H1 (cell line): ENCODE results near the gene SPACA9. TPM values are rescaled to one million over a fixed set of nuclear protein-coding genes. Genes with fewer than 3 reads are reported as not detected.

Experiments used
- CTCF ChIA-PET: fragments of 300-600 bp; sonication (Branson Sonifier 250); formaldehyde crosslinking; loops from one replicate; lab custom pipeline; 2021; ENCODE audit not compliant: partially characterized antibody; lab: Charles Lee
- POLR2A ChIA-PET: fragments of 300-600 bp; sonication (Branson Sonifier 250); formaldehyde crosslinking; loops from one replicate; lab custom pipeline; 2021; ENCODE audit warnings: inconsistent platforms; ENCODE audit not compliant: partially characterized antibody; lab: Charles Lee
- DNase-seq, 2 experiments: peaks; one replicate each; pipeline versions ENCODE4 v3.0.0 to v3.0.0-alpha.2; 2010 to 2022; ENCODE audit warnings: low spot score in 2 of 2, low read depth in 1 of 2, mixed read lengths in 1 of 2
- FAIRE-seq: peaks from 2 replicates; lab custom pipeline; 2011; peaks lifted over from hg19 to GRCh38; lab: Jason Lieb, UNC
- H2AFZ ChIP-seq: 2 replicates; pipeline ENCODE4 v1.8.1; 2012; ENCODE audit warnings: low read length, inconsistent platforms
- H2AK5ac ChIP-seq: 2 replicates; pipeline ENCODE4 v1.6.1; 2013; ENCODE audit warnings: low read depth, low read length
- H2BK120ac ChIP-seq: replicated peaks from 2 replicates; pipeline ENCODE3; 2013; ENCODE audit warnings: low read depth, low read length, inconsistent platforms
- H2BK12ac ChIP-seq: 2 replicates; pipeline ENCODE4 v1.6.1; 2013; ENCODE audit warnings: low read depth, low read length
- H2BK15ac ChIP-seq: 2 replicates; pipeline ENCODE4 v1.6.1; 2013; ENCODE audit warnings: low read length
- H2BK20ac ChIP-seq: 2 replicates; pipeline ENCODE4 v1.6.1; 2013; ENCODE audit warnings: low read length
- H2BK5ac ChIP-seq: 2 replicates; pipeline ENCODE4 v1.6.1; 2013; ENCODE audit warnings: low read depth, low read length
- H3K14ac ChIP-seq: 2 replicates; pipeline ENCODE4 v1.6.1; 2013; ENCODE audit warnings: inconsistent platforms; ENCODE audit not compliant: insufficient read length
- H3K18ac ChIP-seq: 2 replicates; pipeline ENCODE4 v1.6.1; 2013; ENCODE audit warnings: low read length; ENCODE audit errors: extremely low read depth
- H3K23ac ChIP-seq: 2 replicates; pipeline ENCODE4 v1.6.1; 2013; ENCODE audit warnings: inconsistent platforms; ENCODE audit not compliant: insufficient read length
- H3K23me2 ChIP-seq: 2 replicates; pipeline ENCODE4 v1.6.1; 2013; ENCODE audit warnings: low read depth, low read length
- H3K27ac ChIP-seq: 2 replicates; pipeline ENCODE4 v1.6.1; 2011; ENCODE audit warnings: low read depth, low read length, inconsistent platforms
- H3K27me3 ChIP-seq, 4 experiments: replicated peaks in 1 of 4; 1 replicate in 1 of 4; 2 replicates in 3 of 4; pipeline versions ENCODE4 v1.6.1 to v1.8.1; 2011 to 2013; ENCODE audit warnings: low read length in 3 of 4, mild to moderate bottlenecking in 3 of 4, inconsistent platforms in 2 of 4, mixed read lengths in 2 of 4, moderate library complexity in 1 of 4; ENCODE audit not compliant: control insufficient read depth in 3 of 4, insufficient read depth in 3 of 4; ENCODE audit errors: extremely low read depth in 1 of 4
- H3K36me3 ChIP-seq, 4 experiments: 2 replicates each; pipeline versions ENCODE4 v1.6.1 to v1.8.1; 2011 to 2013; ENCODE audit warnings: mild to moderate bottlenecking in 4 of 4, low read length in 3 of 4, moderate library complexity in 2 of 4, control low read depth in 1 of 4, inconsistent platforms in 1 of 4; ENCODE audit not compliant: insufficient read depth in 4 of 4, control insufficient read depth in 2 of 4
- H3K4ac ChIP-seq: replicated peaks from 2 replicates; pipeline ENCODE3; 2013; ENCODE audit warnings: low read length, low read depth, mixed read lengths, inconsistent platforms; ENCODE audit not compliant: insufficient read length
- H3K4me1 ChIP-seq, 4 experiments: replicated peaks in 1 of 4; 1 replicate in 1 of 4; 2 replicates in 3 of 4; pipeline versions ENCODE4 v1.6.1 to v1.8.1; 2011 to 2013; ENCODE audit warnings: low read length in 3 of 4, inconsistent platforms in 2 of 4, mixed read lengths in 1 of 4; ENCODE audit not compliant: insufficient read depth in 4 of 4, control insufficient read depth in 3 of 4
- H3K4me2 ChIP-seq, 2 experiments: 2 replicates each; pipeline versions ENCODE4 v1.6.1 to v1.8.1; 2011 to 2013; ENCODE audit warnings: low read depth in 2 of 2, low read length in 2 of 2, control low read depth in 1 of 2, inconsistent platforms in 1 of 2, mild to moderate bottlenecking in 1 of 2; ENCODE audit not compliant: insufficient read depth in 1 of 2
- H3K4me3 ChIP-seq, 4 experiments: fragments of 200-600, 300-600 bp in 1 of 4; sonication (generic), shearing (Covaris generic), sonication (Bioruptor Twin) in 1 of 4; 2 replicates each; pipeline versions ENCODE4 v1.5.1 to v1.8.1; 2011 to 2016; ENCODE audit warnings: low read length in 4 of 4, low read depth in 3 of 4, control low read depth in 2 of 4, inconsistent platforms in 2 of 4, mild to moderate bottlenecking in 2 of 4, mixed read lengths in 1 of 4, moderate library complexity in 1 of 4; ENCODE audit not compliant: insufficient read depth in 2 of 4; ENCODE audit errors: extremely low read depth in 1 of 4
- H3K56ac ChIP-seq: replicated peaks from 2 replicates; pipeline ENCODE3; 2013; ENCODE audit warnings: low read depth, mild to moderate bottlenecking, mixed read lengths, low read length, inconsistent platforms; ENCODE audit not compliant: insufficient read length
- H3K79me1 ChIP-seq: 2 replicates; pipeline ENCODE4 v1.6.1; 2013; ENCODE audit warnings: low read depth, low read length, control low read depth
- H3K79me2 ChIP-seq, 2 experiments: 2 replicates each; pipeline versions ENCODE4 v1.6.1 to v1.8.1; 2012 to 2013; ENCODE audit warnings: low read length in 2 of 2, mild to moderate bottlenecking in 2 of 2, inconsistent platforms in 1 of 2; ENCODE audit not compliant: insufficient read depth in 2 of 2, control insufficient read depth in 1 of 2
- H3K9ac ChIP-seq, 4 experiments: replicated peaks in 1 of 4; 1 replicate in 1 of 4; 2 replicates in 3 of 4; pipeline versions ENCODE4 v1.6.1 to v1.8.1; 2011 to 2013; ENCODE audit warnings: low read depth in 3 of 4, low read length in 3 of 4, control low read depth in 2 of 4, mild to moderate bottlenecking in 2 of 4, moderate library complexity in 2 of 4, inconsistent platforms in 1 of 4; ENCODE audit errors: extremely low read depth in 1 of 4
- H3K9me3 ChIP-seq, 2 experiments: 2 replicates each; pipeline versions ENCODE4 v1.6.1 to v1.8.1; 2012 to 2013; ENCODE audit warnings: mild to moderate bottlenecking in 2 of 2, moderate library complexity in 2 of 2, control low read depth in 1 of 2, inconsistent platforms in 1 of 2, low read depth in 1 of 2, low read length in 1 of 2, mixed read lengths in 1 of 2; ENCODE audit not compliant: insufficient read depth in 2 of 2
- H4K20me1 ChIP-seq, 2 experiments: replicated peaks in 1 of 2; 2 replicates each; pipeline versions ENCODE3 to v1.8.1; 2011 to 2013; ENCODE audit warnings: inconsistent platforms in 2 of 2, low read length in 2 of 2, mild to moderate bottlenecking in 1 of 2; ENCODE audit not compliant: insufficient read depth in 2 of 2, control insufficient read depth in 1 of 2
- H4K5ac ChIP-seq: 2 replicates; pipeline ENCODE4 v1.6.1; 2013; ENCODE audit warnings: low read length, low read depth, mixed read lengths, inconsistent platforms; ENCODE audit not compliant: insufficient read length
- H4K8ac ChIP-seq: 2 replicates; pipeline ENCODE4 v1.8.0; 2013; ENCODE audit warnings: mild to moderate bottlenecking, moderate library complexity, low read length, inconsistent platforms; ENCODE audit not compliant: insufficient read depth; ENCODE audit errors: extremely low read depth
- H4K91ac ChIP-seq: replicated peaks from 2 replicates; pipeline ENCODE3; 2013; ENCODE audit warnings: low read length, mixed read lengths, inconsistent platforms; ENCODE audit not compliant: insufficient read length
- CTBP2 ChIP-seq: IDR thresholded peaks from 2 replicates; pipeline ENCODE4 v1.7.0; 2011; ENCODE audit warnings: borderline replicate concordance, mild to moderate bottlenecking, moderate library complexity, mixed read lengths, low read length; ENCODE audit not compliant: insufficient read depth, insufficient read length
- E2F6 ChIP-seq: IDR thresholded peaks from 2 replicates; pipeline ENCODE4 v1.6.1; 2012; ENCODE audit warnings: inconsistent platforms
- EGR1 ChIP-seq: IDR thresholded peaks from 2 replicates; pipeline ENCODE4 v1.6.1; 2011; ENCODE audit warnings: low read depth, low read length, borderline replicate concordance
- GABPA ChIP-seq: IDR thresholded peaks from 2 replicates; pipeline ENCODE4 v1.6.1; 2011; ENCODE audit warnings: mild to moderate bottlenecking, low read length, moderate library complexity, borderline replicate concordance; ENCODE audit not compliant: insufficient read depth
- GTF2F1 ChIP-seq: IDR thresholded peaks from 2 replicates; pipeline ENCODE4 v1.6.1; 2012; ENCODE audit warnings: low read depth, low read length, improper control_type of control experiment, borderline replicate concordance
- NRF1 ChIP-seq: IDR thresholded peaks from 2 replicates; pipeline ENCODE4 v1.6.1; 2011; ENCODE audit warnings: mild to moderate bottlenecking, low read depth, low read length, improper control_type of control experiment
- RBBP5 ChIP-seq: IDR thresholded peaks from 2 replicates; pipeline ENCODE4 v1.7.1; 2012; ENCODE audit warnings: low read depth, mild to moderate bottlenecking, inconsistent platforms, low read length, moderate library complexity, borderline replicate concordance
- SIRT6 ChIP-seq: IDR thresholded peaks from one replicate; pipeline ENCODE4 v1.7.1; 2012; ENCODE audit warnings: low read length, inconsistent platforms
- YY1 ChIP-seq: IDR thresholded peaks from 2 replicates; pipeline ENCODE4 v1.6.1; 2011; ENCODE audit warnings: low read depth, mild to moderate bottlenecking, low read length
- ZNF274 ChIP-seq: IDR thresholded peaks from 2 replicates; pipeline ENCODE4 v1.7.0; 2012; ENCODE audit warnings: low read length, borderline replicate concordance; ENCODE audit errors: extremely low read depth
- WGBS, 2 experiments: shearing (Covaris generic) in 1 of 2; methylation state at CpG; one replicate each; pipeline versions ENCODE4 v1.1.6 to v1.1.7; 2013 to 2015; ENCODE audit warnings: low lambda C conversion rate in 2 of 2, mixed read lengths in 2 of 2, inconsistent platforms in 1 of 2, low coverage in 1 of 2, missing lambda C conversion rate in 1 of 2; ENCODE audit not compliant: insufficient replicate concordance in 2 of 2, insufficient coverage in 1 of 2, insufficient read length in 1 of 2; ENCODE audit errors: extremely low coverage in 1 of 2, missing lambda C conversion rate in 1 of 2; 5-methylcytosine and 5-hydroxymethylcytosine counted together
- polyA plus RNA-seq, 7 experiments: library from polyadenylated mRNA; depleted of rRNA in 3 of 7; stranded (reverse) in 5 of 7; unstranded in 2 of 7; fragments of >200 nt in 5 of 7; fragments of 200-250 nt in 2 of 7; gene quantifications; 1 replicate in 5 of 7; 2 replicates in 1 of 7; 4 replicates in 1 of 7; pipeline versions ENCODE4 v1.2.1 to v1.2.3, GENCODE V29; 2011 to 2013; ENCODE audit warnings: missing spikeins in 2 of 7, mixed read lengths in 2 of 7
- total RNA-seq: library from RNA; stranded (reverse); fragmentation: NEBNext Ultra II Directional; extraction: Animal tissue kit (Norgen Biotek cat#: 25700); gene quantifications from 2 replicates; pipeline ENCODE4 v1.2.1, GENCODE V29; 2021
- TF ChIP-seq, protein P1 (sequence below): IDR thresholded peaks from 2 replicates; pipeline ENCODE4 v1.6.1; 2012; ENCODE audit warnings: low read length, inconsistent platforms

The SPACA9 gene
- total and polyA plus RNA-seq, 2 of the 8 experiments (the other 6 are each of a cell fraction or from before 2014, with no cell fraction given), result 0.63 to 1.3 TPM

- Histone ChIP-seq H3K9ac (no peak overlapping the region), H3K4me2 (no peak overlapping the region), H2BK15ac (no peak overlapping the region), H3K79me2 (no peaks in the 10 kb centered on the region; a peak in 1 of 4 replicates), H3K14ac (no peak overlapping the region), H3K9me3 (no peaks in the 10 kb centered on the region), H3K18ac (no peak overlapping the region), H2BK12ac (no peak overlapping the region), H4K91ac (no peak overlapping the region), H3K23ac (no peak overlapping the region), H2BK20ac (no peak overlapping the region), H2BK120ac (no peak overlapping the region), H4K5ac (no peak overlapping the region), H3K79me1 (no peaks in the 10 kb centered on the region), H3K27me3 (no peaks in the 10 kb centered on the region), H3K4me1 (no peaks in the 10 kb centered on the region), H3K27ac (no peak overlapping the region), H3K56ac (no peak overlapping the region), H3K4ac (no peak overlapping the region), H2AK5ac (no peak overlapping the region), H3K23me2 (no peaks in the 10 kb centered on the region; the same call in 1 of the 2 replicates), H4K20me1 (no peaks in the 10 kb centered on the region), H2AFZ (no peak overlapping the region), H3K36me3 (peaks cover 14 to 82% (median 42%) of the 10 kb centered on the region in 4 experiments), H4K8ac (no peak overlapping the region), H3K4me3 (no peak overlapping the region), H2BK5ac (no peak overlapping the region)
- DNase-seq, result no peak
- WGBS, 2 experiments, result 86% methylated on average over 9 of the region's 9 CpGs; no CpG with 5 or more reads in 1 of the 2 experiments
- FAIRE-seq, result no peak
- ChIA-PET POLR2A (no interaction called here), CTCF (interaction anchor here (0.6 to 0.8 kb wide), 2 partner anchors 15 to 176 kb away, joined by 3 read pairs; no protein-coding TSS in a partner anchor)
- TF ChIP-seq EGR1, result no peak
- no peak for TF ChIP-seq NRF1
- no peak for TF ChIP-seq RBBP5
- no peak for TF ChIP-seq CTBP2
- no peak for TF ChIP-seq ZNF274
- no peak for TF ChIP-seq E2F6
- TF ChIP-seq GABPA, result no peak
- TF ChIP-seq SIRT6, result no peak
- TF ChIP-seq GTF2F1, result no peak
- no peak for TF ChIP-seq YY1
- TF ChIP-seq, protein P1, sequence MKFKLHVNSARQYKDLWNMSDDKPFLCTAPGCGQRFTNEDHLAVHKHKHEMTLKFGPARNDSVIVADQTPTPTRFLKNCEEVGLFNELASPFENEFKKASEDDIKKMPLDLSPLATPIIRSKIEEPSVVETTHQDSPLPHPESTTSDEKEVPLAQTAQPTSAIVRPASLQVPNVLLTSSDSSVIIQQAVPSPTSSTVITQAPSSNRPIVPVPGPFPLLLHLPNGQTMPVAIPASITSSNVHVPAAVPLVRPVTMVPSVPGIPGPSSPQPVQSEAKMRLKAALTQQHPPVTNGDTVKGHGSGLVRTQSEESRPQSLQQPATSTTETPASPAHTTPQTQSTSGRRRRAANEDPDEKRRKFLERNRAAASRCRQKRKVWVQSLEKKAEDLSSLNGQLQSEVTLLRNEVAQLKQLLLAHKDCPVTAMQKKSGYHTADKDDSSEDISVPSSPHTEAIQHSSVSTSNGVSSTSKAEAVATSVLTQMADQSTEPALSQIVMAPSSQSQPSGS, result no peak
Measured at GRCh38 chr9:132923346-132923902, 44.7 kb downstream of the SPACA9 start.
